Skeletal muscle tissue (tissue), 4 donors: ENCODE results near the gene BLOC1S3. TPM values are rescaled to one million over a fixed set of nuclear protein-coding genes. Genes with fewer than 3 reads are reported as not detected.

Experiments
- H3K27ac ChIP-seq: one replicate; pipeline ENCODE4 v1.7.0; 2013; ENCODE audit warnings: mild to moderate bottlenecking, low read depth, low read length, inconsistent platforms
- H3K27me3 ChIP-seq, 3 donors: one replicate each; pipeline ENCODE4 v1.7.0; 2013; ENCODE audit warnings: low read length in 3 of 3; ENCODE audit not compliant: control insufficient read depth in 3 of 3, insufficient read depth in 3 of 3
- H3K36me3 ChIP-seq, 3 donors: one replicate each; pipeline ENCODE4 v1.7.0; 2013; ENCODE audit warnings: low read length in 3 of 3; ENCODE audit not compliant: control insufficient read depth in 3 of 3, insufficient read depth in 3 of 3
- H3K4me1 ChIP-seq, 3 donors: one replicate each; pipeline ENCODE4 v1.7.0; 2013; ENCODE audit warnings: low read length in 3 of 3, mild to moderate bottlenecking in 3 of 3; ENCODE audit not compliant: control insufficient read depth in 3 of 3, insufficient read depth in 3 of 3
- H3K4me3 ChIP-seq, 3 donors: one replicate each; pipeline ENCODE4 v1.7.0; 2013; ENCODE audit warnings: low read length in 3 of 3
- H3K9ac ChIP-seq, 3 donors: one replicate each; pipeline ENCODE4 v1.7.0; 2013; ENCODE audit warnings: low read length in 3 of 3, mild to moderate bottlenecking in 3 of 3, moderate library complexity in 2 of 3, low read depth in 1 of 3
- H3K9me3 ChIP-seq, 3 donors: one replicate each; pipeline ENCODE4 v1.7.0; 2013; ENCODE audit warnings: low read length in 3 of 3; ENCODE audit not compliant: control insufficient read depth in 3 of 3
- total RNA-seq: library from RNA; depleted of rRNA; stranded (reverse); fragments of >200 nt; gene quantifications from one replicate; pipeline ENCODE4 v1.2.3, GENCODE V29; 2014
- donor health status: Osteomylitis.

The BLOC1S3 gene
- total RNA-seq = 4.2 TPM

GRCh38 chr19:45178262-45179071, at the start of gene BLOC1S3:
Gene BLOC1S3 (plus strand): TSS chr19:45178784. CDS start chr19:45179297, 513 bp downstream.
- Histone ChIP-seq H3K4me3 (peak within 1 kb of the TSS; percentile 95 to 98 (median 96)), H3K27ac (peak within 1 kb of the TSS; percentile 98), H3K9me3 (no peaks in the 10 kb centered on the region), H3K36me3 (peaks cover 0 to 5% (median 0%) of the 10 kb centered on the region in 3 donors), H3K27me3 (no peaks in the 10 kb centered on the region), H3K4me1 (peaks cover 21 to 38% (median 27%) of the 10 kb centered on the region in 3 donors), H3K9ac (peak within 1 kb of the TSS; percentile 87 to 94 (median 93))

GRCh38 chr19:45128806-45129205, 49.8 kb upstream of the BLOC1S3 start:
- Histone ChIP-seq H3K27me3 (no peaks in the 10 kb centered on the region), H3K9me3 (no peaks in the 10 kb centered on the region), H3K4me3 (no peak overlapping the region), H3K4me1 (peaks cover 0 to 7% (median 5%) of the 10 kb centered on the region in 3 donors), H3K9ac (no peak overlapping the region), H3K36me3 (peaks cover 0 to 3% (median 2%) of the 10 kb centered on the region in 3 donors), H3K27ac (no peak overlapping the region)

- no peak overlapping the region for H3K27ac ChIP-seq
- H3K4me3 ChIP-seq = no peak overlapping the region
- no peaks in the 10 kb centered on the region for H3K9me3 ChIP-seq
- no peaks in the 10 kb centered on the region for H3K27me3 ChIP-seq
- H3K9ac ChIP-seq = peak overlapping the region in 1 of 3 donors; percentile 33
- peaks cover 0 to 7% (median 5%) of the 10 kb centered on the region in 3 donors for H3K4me1 ChIP-seq
- H3K36me3 ChIP-seq = peaks cover 0 to 3% (median 2%) of the 10 kb centered on the region in 3 donors
Measured at GRCh38 chr19:45130236-45130635, 48.3 kb upstream of the BLOC1S3 start.

GRCh38 chr19:45130888-45131615, 47.5 kb upstream of the BLOC1S3 start:
- no peaks in the 10 kb centered on the region for H3K9me3 ChIP-seq
- H3K4me3 ChIP-seq = no peak overlapping the region
- peaks cover 0 to 3% (median 2%) of the 10 kb centered on the region in 3 donors for H3K36me3 ChIP-seq
- no peaks in the 10 kb centered on the region for H3K27me3 ChIP-seq
- peak overlapping the region in 1 of 3 donors; percentile 16 for H3K9ac ChIP-seq
- H3K27ac ChIP-seq = no peak overlapping the region
- H3K4me1 ChIP-seq = peaks cover 0 to 3% (median 3%) of the 10 kb centered on the region in 3 donors

GRCh38 chr19:45133661-45134060, 44.9 kb upstream of the BLOC1S3 start:
- Histone ChIP-seq H3K9ac (no peak overlapping the region), H3K9me3 (no peaks in the 10 kb centered on the region), H3K27me3 (no peaks in the 10 kb centered on the region), H3K36me3 (peaks cover 0 to 2% (median 2%) of the 10 kb centered on the region in 3 donors), H3K4me3 (no peak overlapping the region), H3K4me1 (peaks cover 5 to 14% (median 5%) of the 10 kb centered on the region in 3 donors), H3K27ac (no peak overlapping the region)

GRCh38 chr19:45135176-45135885, 43.3 kb upstream of the BLOC1S3 start:
- Histone ChIP-seq H3K27me3 (no peaks in the 10 kb centered on the region), H3K27ac (no peak overlapping the region), H3K9me3 (no peaks in the 10 kb centered on the region), H3K36me3 (no peaks in the 10 kb centered on the region), H3K9ac (no peak overlapping the region), H3K4me3 (no peak overlapping the region), H3K4me1 (peaks cover 5 to 14% (median 5%) of the 10 kb centered on the region in 3 donors)

- peaks cover 5 to 14% (median 5%) of the 10 kb centered on the region in 3 donors for H3K4me1 ChIP-seq
- peak overlapping the region in 2 of 3 donors; percentile 8 to 43 for H3K9ac ChIP-seq
- H3K36me3 ChIP-seq = peaks cover 6 to 7% (median 7%) of the 10 kb centered on the region in 3 donors
- H3K27ac ChIP-seq = peak overlapping the region; percentile 19
- no peaks in the 10 kb centered on the region for H3K27me3 ChIP-seq
- no peaks in the 10 kb centered on the region for H3K9me3 ChIP-seq
- H3K4me3 ChIP-seq = no peak overlapping the region
Measured at GRCh38 chr19:45136507-45137178, 41.9 kb upstream of the BLOC1S3 start.

- Histone ChIP-seq H3K4me3 (no peak overlapping the region), H3K27me3 (no peaks in the 10 kb centered on the region), H3K4me1 (peaks cover 5 to 14% (median 5%) of the 10 kb centered on the region in 3 donors), H3K27ac (peak overlapping the region; percentile 19), H3K9me3 (no peaks in the 10 kb centered on the region), H3K9ac (peak overlapping the region in 1 of 3 donors; percentile 43), H3K36me3 (peaks cover 7 to 12% (median 11%) of the 10 kb centered on the region in 3 donors)
Measured at GRCh38 chr19:45137179-45137761, 41.3 kb upstream of the BLOC1S3 start.

GRCh38 chr19:45138303-45138751, 40.3 kb upstream of the BLOC1S3 start:
- H3K27ac ChIP-seq = no peak overlapping the region
- no peaks in the 10 kb centered on the region for H3K27me3 ChIP-seq
- H3K9ac ChIP-seq = no peak overlapping the region
- peaks cover 14 to 22% (median 17%) of the 10 kb centered on the region in 3 donors for H3K36me3 ChIP-seq
- no peak overlapping the region for H3K4me3 ChIP-seq
- no peaks in the 10 kb centered on the region for H3K9me3 ChIP-seq
- peaks cover 5 to 14% (median 5%) of the 10 kb centered on the region in 3 donors for H3K4me1 ChIP-seq
